NAMALWA (cell line): ENCODE measurements around the gene ARL4D.

Source experiments
- DNase-seq: peaks from one replicate; pipeline ENCODE4 v3.0.0-alpha.2; 2015; ENCODE audit warnings: low spot score

ARL4D gene

GRCh38 chr17:43427362-43428043, 28.7 kb downstream of the ARL4D start:
- no peak for DNase-seq

GRCh38 chr17:43428524-43428923, 29.7 kb downstream of the ARL4D start:
- no peak for DNase-seq

- no peak for DNase-seq
Measured at GRCh38 chr17:43430936-43431713, 32.3 kb downstream of the ARL4D start.

- no peak for DNase-seq
Measured at GRCh38 chr17:43431714-43432523, 33.1 kb downstream of the ARL4D start.

GRCh38 chr17:43434902-43435319, 36.1 kb downstream of the ARL4D start:
- no peak for DNase-seq

- peak; percentile 33 for DNase-seq
Measured at GRCh38 chr17:43437756-43438155, 39.0 kb downstream of the ARL4D start.

- no peak for DNase-seq
Measured at GRCh38 chr17:43438626-43439025, 39.8 kb downstream of the ARL4D start.

GRCh38 chr17:43439041-43439440, 40.2 kb downstream of the ARL4D start:
- no peak for DNase-seq

- DNase-seq, result no peak
Measured at GRCh38 chr17:43442711-43443110, 43.9 kb downstream of the ARL4D start.

- DNase-seq, result no peak
Measured at GRCh38 chr17:43443381-43443780, 44.6 kb downstream of the ARL4D start.

- DNase-seq, result no peak
Measured at GRCh38 chr17:43444223-43445008, 45.6 kb downstream of the ARL4D start.

- no peak for DNase-seq
Measured at GRCh38 chr17:43445009-43445589, 46.3 kb downstream of the ARL4D start.

- no peak for DNase-seq
Measured at GRCh38 chr17:43446773-43447172, 48.0 kb downstream of the ARL4D start.

- DNase-seq, result no peak
Measured at GRCh38 chr17:43448720-43449469, 50.1 kb downstream of the ARL4D start.

- DNase-seq, result no peak
Measured at GRCh38 chr17:43449470-43450248, 50.9 kb downstream of the ARL4D start.
